Measurements from ENCODE around the gene STK10. TPM values are rescaled to one million over a fixed set of nuclear protein-coding genes. Genes with fewer than 3 reads are reported as not detected.
"Not testable (repeated sequence)": the region's sequence is repeated elsewhere in the genome, so short reads cannot be mapped to it uniquely, and the experiment has no call there.

Gene STK10
- total and polyA plus RNA-seq, 2 experiments from 2014 or later, result 7.5 to 17.8 TPM

GRCh38 chr5:172156541-172156994 is 31.5 kb downstream of the STK10 start:
- Histone ChIP-seq H3K36me3 (ENCODE audit: insufficient read depth) (no peaks in the 10 kb centered on the region), H3K27me3 (ENCODE audit: insufficient read depth) (no peaks in the 10 kb centered on the region), H3K4me2 (no peak overlapping the region), H2AFZ (no peak overlapping the region), H4K20me1 (replicated peaks; ENCODE audit: insufficient read depth) (no peaks in the 10 kb centered on the region; the same call in 1 of the 2 replicates), H3K79me2 (replicated peaks; ENCODE audit: insufficient read depth) (no peaks in the 10 kb centered on the region), H3K4me3 (no peak overlapping the region), H3K4me1 (ENCODE audit: insufficient read depth) (no peaks in the 10 kb centered on the region), H3K9me2 (ENCODE audit: insufficient read depth) (no peaks in the 10 kb centered on the region), H3K27ac (ENCODE audit: low read depth) (no peak overlapping the region), H3F3A (replicated peaks; ENCODE audit: low read depth) (0 out of 2 replicates have a peak, but pooled peaks cover 3% of the 10 kb centered on the region)
- H3K27ac Mint-ChIP-seq, result no peak overlapping the region
- H3K4me1 Mint-ChIP-seq, result no peaks in the 10 kb centered on the region
- no peak for DNase-seq (ENCODE audit: low spot score)
- no peaks in the 10 kb centered on the region; the same call in 2 of the 3 replicates for H3K36me3 Mint-ChIP-seq (ENCODE audit: low read depth)
- H3K9me3 Mint-ChIP-seq, result no peaks in the 10 kb centered on the region; the same call in 2 of the 3 replicates
- peaks cover 4% of the 10 kb centered on the region for H3K27me3 Mint-ChIP-seq (ENCODE audit: insufficient read depth, low read depth, poor library complexity)
- H3K4me3 Mint-ChIP-seq, result no peak overlapping the region
- TF ChIP-seq CTCF (conservative IDR thresholded peaks at IDR 0.05; ENCODE audit: low read depth in 2 of 2) (no peak), JUNB (IDR thresholded peaks at IDR 0.05; ENCODE audit: unreplicated experiment) (no peak), EZH2phosphoT487 (IDR thresholded peaks at IDR 0.05; ENCODE audit: unreplicated experiment) (no peak), NANOG (IDR thresholded peaks at IDR 0.05; ENCODE audit: borderline replicate concordance) (no peak), CREB1 (CRISPR knock-in tag; IDR thresholded peaks at IDR 0.05; ENCODE audit: low read depth) (no peak), POLR2AphosphoS5 (IDR thresholded peaks at IDR 0.05; ENCODE audit: low read depth) (no peak), ZNF331 (CRISPR knock-in tag; IDR thresholded peaks at IDR 0.05; ENCODE audit: low read depth) (no peak), ZNF114 (CRISPR knock-in tag; IDR thresholded peaks at IDR 0.05) (no peak), REST (IDR thresholded peaks at IDR 0.05; ENCODE audit: unreplicated experiment) (no peak), EZH2 (IDR thresholded peaks at IDR 0.05; ENCODE audit: low read depth, unreplicated experiment) (no peak)
- ATAC-seq, result no peak

- H3K4me2 ChIP-seq; ATAC-seq; H3K36me3 ChIP-seq (ENCODE audit: insufficient read depth); H4K20me1 ChIP-seq (replicated peaks; ENCODE audit: insufficient read depth); H3K79me2 ChIP-seq (replicated peaks; ENCODE audit: insufficient read depth); DNase-seq (ENCODE audit: low spot score); H3K4me3 Mint-ChIP-seq; H3K4me1 Mint-ChIP-seq; H3K27ac Mint-ChIP-seq; H3F3A ChIP-seq (replicated peaks; ENCODE audit: low read depth); H3K27me3 ChIP-seq (ENCODE audit: insufficient read depth); H3K9me3 Mint-ChIP-seq; H3K36me3 Mint-ChIP-seq (ENCODE audit: low read depth); H3K4me1 ChIP-seq (ENCODE audit: insufficient read depth); H3K9me2 ChIP-seq (ENCODE audit: insufficient read depth); H3K27me3 Mint-ChIP-seq (ENCODE audit: insufficient read depth, low read depth, poor library complexity); H2AFZ ChIP-seq; H3K4me3 ChIP-seq; H3K27ac ChIP-seq (ENCODE audit: low read depth): not testable (repeated sequence)
Measured at GRCh38 chr5:172155101-172155500, 32.9 kb downstream of the STK10 start.
